Stimulated activated CD4-positive, alpha-beta T cell treated with anti-CD3 and anti-CD28 coated beads, TNF-alpha, amount 100 ng/mL, for 1 hour (primary cell): Measurements from ENCODE around the gene AKR1C2.
"Not testable (repeated sequence)": the region's sequence is repeated elsewhere in the genome, so short reads cannot be mapped to it uniquely, and the experiment has no call there.

Source experiments
- DNase-seq, 3 donors: peaks; one replicate each; pipeline ENCODE4 v3.0.0-alpha.2; 2020; ENCODE audit warnings: low read depth in 3 of 3, low spot score in 1 of 3

AKR1C2 gene

GRCh38 chr10:5003127-5004029 is at the start of gene AKR1C2:
Gene AKR1C2, minus strand, starts transcription at chr10:5003857. Its CDS starts 22 bp downstream, at chr10:5003835.
- not testable (repeated sequence) for DNase-seq

DNA sequence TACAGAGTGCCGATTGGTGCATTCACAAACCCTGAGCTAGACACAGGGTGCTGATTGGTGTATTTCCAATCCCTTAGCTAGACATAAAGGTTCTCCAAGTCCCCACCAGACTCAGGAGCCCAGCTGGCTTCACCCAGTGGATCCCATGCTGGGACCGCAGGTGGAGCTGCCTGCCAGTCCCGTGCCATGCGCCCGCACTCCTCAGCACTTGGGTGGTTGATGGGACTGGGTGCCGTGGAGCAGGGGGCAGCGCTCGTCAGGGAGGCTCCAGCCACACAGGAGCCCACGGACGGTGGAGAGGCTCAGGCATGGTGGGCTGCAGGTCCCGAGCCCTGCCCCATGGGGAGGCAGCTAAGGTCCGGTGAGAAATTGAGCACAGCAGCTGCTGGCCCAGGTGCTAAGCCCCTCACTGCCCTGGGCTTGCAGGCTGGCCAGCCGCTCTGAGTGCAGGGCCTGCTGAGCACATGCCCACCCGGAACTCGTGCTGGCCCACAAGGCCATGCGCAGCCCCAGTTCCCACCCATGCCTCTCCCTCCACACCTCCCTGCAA is 49.4 kb upstream of the AKR1C2 start:
- not testable (repeated sequence) for DNase-seq

DNA sequence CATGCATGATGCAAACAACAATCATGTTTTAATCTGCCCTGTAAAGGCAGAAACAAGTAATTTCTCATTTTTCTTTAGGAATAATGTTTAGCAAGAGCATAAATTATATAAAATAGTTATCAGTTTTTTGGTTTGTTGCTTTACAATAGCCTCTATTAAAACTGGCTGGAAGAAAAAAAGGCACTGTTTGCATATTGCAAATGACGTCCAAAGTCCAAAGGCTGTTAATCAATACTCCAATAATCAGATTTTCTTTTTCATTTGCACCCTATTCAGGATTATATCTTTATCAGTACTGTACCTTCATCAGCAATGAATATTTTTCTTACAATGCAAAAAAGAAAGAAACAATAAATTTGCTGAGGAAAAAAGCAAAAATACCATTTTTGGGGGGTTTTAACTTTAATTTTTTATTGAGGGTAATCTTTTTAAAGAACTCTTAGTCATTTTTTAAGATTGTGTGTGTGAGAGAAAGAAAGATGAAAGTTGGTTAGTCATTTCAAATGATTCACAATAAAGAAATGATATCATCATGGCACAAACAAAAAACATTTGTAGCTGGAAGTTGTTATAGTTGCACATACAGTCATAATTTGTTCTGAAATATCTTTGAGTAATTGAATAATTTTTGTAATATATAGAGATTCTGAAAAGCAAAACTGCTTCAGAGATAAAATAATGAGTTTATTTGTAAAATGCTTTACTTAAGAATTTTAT is 44.4 kb upstream of the AKR1C2 start:
- no peak for DNase-seq

DNA sequence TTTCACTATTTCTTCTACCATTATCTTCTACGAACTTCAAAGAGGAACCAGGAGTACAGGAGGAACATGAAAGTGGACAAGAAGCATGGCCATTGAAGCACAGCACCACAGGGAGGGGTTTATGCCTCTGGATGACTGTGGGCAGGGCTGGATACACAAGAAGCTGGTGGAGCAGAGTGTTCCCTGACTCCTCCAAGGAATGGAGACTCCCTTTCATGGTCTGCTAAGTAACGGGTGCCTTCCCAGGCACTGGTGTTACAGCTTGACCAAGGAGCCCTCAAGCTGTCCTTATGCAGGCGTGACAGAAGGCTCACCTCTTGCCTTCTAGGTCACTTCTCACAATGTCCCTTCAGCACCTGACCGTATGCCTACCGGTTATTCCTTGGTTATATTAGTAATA is 43.4 kb upstream of the AKR1C2 start:
- not testable (repeated sequence) for DNase-seq

- DNase-seq, result no peak
These were observed 42.8 kb upstream of the AKR1C2 start for GRCh38 chr10:5046410-5046809.

- DNase-seq, result no peak
These were observed 41.4 kb upstream of the AKR1C2 start for GRCh38 chr10:5045095-5045494.

DNA sequence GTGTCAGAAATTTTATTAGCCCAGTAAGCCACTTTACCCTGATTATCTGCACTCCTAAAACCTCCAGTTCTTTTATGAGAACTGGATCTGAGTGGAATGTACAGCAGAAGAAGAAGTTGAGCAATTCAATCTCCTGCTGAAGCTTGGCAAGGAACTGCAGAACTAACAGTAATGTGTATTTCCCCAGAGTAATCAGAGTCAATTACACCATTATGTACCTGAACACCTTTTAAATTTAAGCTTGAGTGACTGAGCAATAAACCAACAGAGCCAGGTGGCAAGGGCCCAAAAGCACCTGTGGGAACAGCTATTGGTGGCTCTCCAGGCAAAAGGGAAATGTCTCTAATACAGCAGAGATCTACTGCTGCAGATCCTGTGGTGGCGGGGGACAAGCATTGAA is 40.1 kb upstream of the AKR1C2 start:
- no peak for DNase-seq

DNA sequence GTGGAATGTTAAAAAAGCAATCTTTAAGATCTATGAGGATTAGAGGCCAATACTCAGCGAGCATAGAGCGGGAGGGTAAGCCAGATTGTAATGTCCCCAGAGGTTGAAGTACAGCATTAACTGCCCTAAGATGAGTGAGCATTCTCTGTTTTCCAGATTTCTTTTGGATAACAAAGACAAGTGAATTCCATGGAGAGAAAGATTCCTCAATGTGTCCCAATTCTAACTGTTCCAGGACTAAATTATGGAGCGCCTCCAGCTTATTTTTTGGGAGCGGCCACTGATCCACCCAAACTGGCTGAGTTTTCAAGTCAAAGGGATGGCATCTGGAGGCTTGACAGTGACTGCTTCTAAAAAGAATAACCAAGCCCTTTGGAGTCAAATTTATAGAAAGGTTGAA is 39.3 kb upstream of the AKR1C2 start:
- no peak for DNase-seq

- no peak for DNase-seq
These were observed 37.9 kb upstream of the AKR1C2 start for GRCh38 chr10:5041471-5042023.

DNA sequence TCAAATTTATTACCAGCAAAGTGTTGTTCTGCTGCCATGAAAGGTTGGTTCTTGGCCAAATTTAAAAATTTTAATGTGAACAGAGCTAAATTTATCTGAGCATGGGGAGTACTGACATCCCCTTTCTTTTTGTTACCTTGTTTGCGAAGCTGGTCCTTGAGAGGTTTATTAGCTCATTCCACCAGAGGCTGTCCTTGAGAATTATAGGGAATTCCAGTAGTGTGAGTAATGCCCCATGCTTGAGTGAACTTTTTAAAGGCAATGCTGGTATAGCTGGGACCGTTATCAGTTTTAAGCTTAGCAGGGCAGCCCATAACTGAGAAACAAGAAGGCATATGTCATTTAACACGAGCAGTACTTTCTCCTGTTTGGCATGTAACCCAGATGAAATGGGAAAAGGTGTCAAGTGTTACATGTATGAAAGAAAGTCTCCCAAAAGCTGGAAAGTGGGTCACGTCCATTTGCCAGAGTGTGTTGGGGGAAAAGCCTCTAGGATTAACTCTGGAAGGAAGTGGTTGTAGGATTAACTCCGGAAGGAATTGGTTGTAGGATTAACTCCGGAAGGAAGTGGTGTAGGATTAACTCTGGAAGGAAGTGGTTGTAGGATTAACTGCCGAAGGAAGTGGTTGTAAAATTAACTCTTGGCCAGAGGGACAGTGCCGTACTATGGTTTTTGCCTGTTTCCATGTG is 37.3 kb upstream of the AKR1C2 start:
- DNase-seq, result no peak

GRCh38 chr10:5040010-5040673 is 36.5 kb upstream of the AKR1C2 start:
- DNase-seq, result no peak

DNA sequence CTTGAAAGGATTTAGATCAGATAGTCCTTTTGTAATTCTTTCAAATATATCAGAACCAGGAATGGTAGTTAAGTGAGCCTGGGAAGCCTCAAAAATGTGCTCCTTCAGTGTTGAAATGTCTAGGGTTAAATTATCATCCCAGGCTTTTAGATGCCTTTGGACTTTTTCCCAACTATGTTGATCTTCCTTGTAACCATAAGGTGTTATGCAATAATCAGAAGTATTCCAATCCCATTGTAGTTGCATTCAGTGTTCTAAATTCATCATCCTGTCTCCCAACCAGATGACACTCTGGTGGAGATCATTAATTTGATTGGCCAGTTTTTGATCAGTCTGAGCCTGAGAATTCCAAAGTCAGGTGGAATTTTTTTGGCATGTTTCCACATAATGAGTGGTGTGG is 35.1 kb upstream of the AKR1C2 start:
- DNase-seq, result no peak

DNA sequence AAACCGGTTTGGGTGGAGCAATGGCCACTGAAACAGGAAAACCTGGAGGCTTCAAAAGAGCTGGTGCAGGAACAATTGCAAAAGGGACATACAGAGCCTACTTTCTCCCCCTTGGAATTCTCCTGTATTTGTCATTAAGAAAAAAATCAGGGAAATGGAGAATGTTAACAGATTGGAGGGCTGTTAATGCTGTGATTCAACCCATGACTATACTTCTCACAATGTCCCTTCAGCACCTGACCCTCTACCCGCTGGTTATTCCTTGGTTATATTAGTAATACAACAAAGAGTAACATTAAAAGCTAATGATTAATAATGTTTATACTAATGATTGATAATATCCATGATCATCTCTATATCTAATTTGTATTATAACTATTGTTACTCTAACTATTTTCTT is 34.4 kb upstream of the AKR1C2 start:
- DNase-seq, result no peak

GRCh38 chr10:5036511-5036910 is 32.9 kb upstream of the AKR1C2 start:
- DNase-seq, result no peak

GRCh38 chr10:5035356-5035755 is 31.7 kb upstream of the AKR1C2 start:
- DNase-seq, result no peak

GRCh38 chr10:5034588-5034987 is 30.9 kb upstream of the AKR1C2 start:
- no peak for DNase-seq

- no peak for DNase-seq
These were observed 29.6 kb upstream of the AKR1C2 start for GRCh38 chr10:5033061-5033778.

DNA sequence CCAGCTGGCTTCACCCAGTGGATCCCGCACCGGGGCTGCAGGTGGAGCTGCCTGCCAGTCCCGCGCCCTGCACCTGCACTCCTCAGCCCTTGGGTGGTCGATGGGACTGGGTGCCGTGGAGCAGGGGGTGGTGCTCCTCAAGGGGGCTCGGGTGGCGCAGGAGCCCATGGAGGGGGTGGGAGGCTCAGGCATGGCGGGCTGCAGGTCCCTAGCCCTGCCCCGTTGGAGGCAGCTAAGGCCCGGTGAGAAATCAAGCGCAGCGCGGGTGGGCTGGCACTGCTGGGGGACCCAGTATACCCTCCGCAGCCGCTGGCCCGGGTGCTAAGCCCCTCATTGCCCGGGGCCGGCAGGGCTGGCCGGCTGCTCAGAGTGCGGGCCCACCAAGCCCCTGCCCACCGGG is 28.8 kb upstream of the AKR1C2 start:
- DNase-seq, result not testable (repeated sequence)

GRCh38 chr10:5031588-5031987 is 27.9 kb upstream of the AKR1C2 start:
- not testable (repeated sequence) for DNase-seq

- no peak for DNase-seq
These were observed 27.3 kb upstream of the AKR1C2 start for GRCh38 chr10:5030989-5031388.
